ENCODE results near the gene MBD4.

DNA sequence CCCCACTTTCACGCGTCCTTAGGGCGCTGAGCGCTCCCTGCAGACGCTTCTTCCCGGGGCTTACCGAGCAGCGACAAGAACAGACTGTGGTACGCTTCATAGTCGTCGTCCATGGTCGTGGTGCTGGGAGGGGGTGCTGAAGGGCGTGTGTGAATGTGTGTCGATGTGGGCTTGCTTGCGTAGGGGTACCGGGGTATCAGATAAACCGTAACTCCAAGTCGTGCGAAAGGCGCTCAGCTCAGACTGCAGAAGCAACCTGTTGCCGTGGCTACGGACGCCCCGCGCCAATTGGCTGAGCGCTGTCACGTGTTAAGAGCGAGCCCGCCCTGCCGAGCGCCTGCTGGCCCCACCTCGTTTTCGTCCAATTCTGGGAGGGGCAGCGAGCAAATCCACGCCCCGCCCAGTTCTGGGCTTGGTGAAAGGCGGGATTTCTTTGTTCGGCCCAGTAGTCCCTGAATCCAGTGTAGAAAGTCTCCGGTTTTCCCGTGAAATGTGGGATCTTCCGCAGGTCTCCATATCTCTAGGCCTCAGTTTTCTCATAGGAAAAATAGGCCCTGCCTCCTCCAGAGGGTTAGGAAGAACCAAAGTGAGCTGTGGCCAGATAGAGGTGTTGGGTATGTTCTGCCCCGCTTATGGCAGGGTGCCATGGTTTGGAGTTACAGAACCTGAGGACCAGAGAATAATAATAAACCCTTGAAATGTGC lies 11.2 kb downstream of the MBD4 start, which contains the start of gene EFCAB12:
- TF ChIP-seq ESRRA (CRISPR knock-in tag; IDR thresholded peaks at IDR 0.05; ENCODE audit: borderline replicate concordance) (no peak), ZNF263 (CRISPR knock-in tag; IDR thresholded peaks at IDR 0.05; ENCODE audit: low read depth) (no peak), CTCF (IDR thresholded peaks at IDR 0.05) (no peak)
